Measurements from ENCODE around the gene CACNA1S.

GRCh38 chr1:201111672-201112071 lies 554 bp downstream of the CACNA1S start:
- TF ChIP-seq EZH2phosphoT487 (IDR thresholded peaks at IDR 0.05; ENCODE audit: insufficient read depth, low read depth) (no peak), EZH2 (IDR thresholded peaks at IDR 0.05; ENCODE audit: insufficient read depth, poor library complexity, severe bottlenecking) (no peak)

Data from GM23248 (cell line).